Esophagus squamous epithelium (tissue), 4 donors: ENCODE data around the gene LRP4.

Experiments used
- CTCF ChIP-seq, 6 experiments: fragments of 450-650 bp in 4 of 6; fragments of 200-600 bp in 2 of 6; sonication (generic) in 2 of 6; IDR thresholded peaks; one replicate each; pipeline ENCODE4 v1.5.1; 2016 to 2019; ENCODE audit warnings: antibody characterized with exemption in 6 of 6, mild to moderate bottlenecking in 4 of 6, moderate library complexity in 4 of 6
- POLR2A ChIP-seq, 4 donors: fragments of 450-650 bp; IDR thresholded peaks; one replicate each; pipeline ENCODE4 v1.6.1; 2017; ENCODE audit warnings: antibody characterized with exemption in 4 of 4, mild to moderate bottlenecking in 4 of 4, moderate library complexity in 3 of 4

- no peak for TF ChIP-seq POLR2A (IDR thresholded peaks at IDR 0.05)
- TF ChIP-seq CTCF (IDR thresholded peaks at IDR 0.05) = no peak
These were observed 67.4 kb downstream of the LRP4 start for GRCh38 chr11:46850829-46851380.
